Astrocyte (in vitro differentiated cells and primary cell): ENCODE measurements around the gene TTYH1. TPM values are rescaled to one million over a fixed set of nuclear protein-coding genes. Genes with fewer than 3 reads are reported as not detected.

Experiments used
- DNase-seq: peaks from one replicate; pipeline ENCODE4 v3.0.0-alpha.2; 2010; ENCODE audit warnings: low read depth
- FAIRE-seq: peaks from 2 replicates; lab custom pipeline; 2011; peaks lifted over from hg19 to GRCh38; lab: Jason Lieb, UNC
- H2AFZ ChIP-seq: 2 replicates; pipeline ENCODE4 v1.6.0; 2012; ENCODE audit warnings: low read depth, low read length, inconsistent platforms
- H3K27ac ChIP-seq: 2 replicates; pipeline ENCODE4 v1.5.1; 2011; ENCODE audit warnings: low read depth, low read length, inconsistent platforms
- H3K27me3 ChIP-seq: 2 replicates; pipeline ENCODE4 v1.6.0; 2011; ENCODE audit warnings: low read length, inconsistent platforms; ENCODE audit not compliant: insufficient read depth
- H3K36me3 ChIP-seq: 2 replicates; pipeline ENCODE4 v1.5.1; 2011; ENCODE audit warnings: low read length, inconsistent platforms; ENCODE audit not compliant: insufficient read depth
- H3K4me1 ChIP-seq: 2 replicates; pipeline ENCODE4 v1.5.1; 2011; ENCODE audit warnings: low read length, inconsistent platforms; ENCODE audit not compliant: insufficient read depth
- H3K4me2 ChIP-seq: 2 replicates; pipeline ENCODE4 v1.6.0; 2012; ENCODE audit warnings: low read length, inconsistent platforms
- H3K4me3 ChIP-seq: 2 replicates; pipeline ENCODE4 v1.5.1; 2011; ENCODE audit warnings: low read depth, mild to moderate bottlenecking, low read length, inconsistent platforms; ENCODE audit not compliant: insufficient read depth
- H3K79me2 ChIP-seq: 2 replicates; pipeline ENCODE4 v1.6.0; 2012; ENCODE audit warnings: mild to moderate bottlenecking, low read length, inconsistent platforms; ENCODE audit not compliant: insufficient read depth
- H3K9ac ChIP-seq: 2 replicates; pipeline ENCODE4 v1.6.0; 2012; ENCODE audit warnings: mild to moderate bottlenecking, low read length, inconsistent platforms
- H3K9me3 ChIP-seq: 2 replicates; pipeline ENCODE4 v1.5.1; 2012; ENCODE audit warnings: low read depth, mild to moderate bottlenecking, low read length, inconsistent platforms; ENCODE audit not compliant: insufficient read depth
- H4K20me1 ChIP-seq: 2 replicates; pipeline ENCODE4 v1.6.0; 2012; ENCODE audit warnings: low read length, inconsistent platforms; ENCODE audit not compliant: insufficient read depth
- H3K27ac Mint-ChIP-seq: one replicate; pipeline ENCODE4 v1.8.0; 2021; ENCODE audit warnings: mild to moderate bottlenecking, mixed read lengths; ENCODE audit not compliant: unreplicated experiment
- H3K27me3 Mint-ChIP-seq: one replicate; pipeline ENCODE4 v1.8.0; 2021; ENCODE audit warnings: low read depth, mixed read lengths; ENCODE audit not compliant: unreplicated experiment
- H3K36me3 Mint-ChIP-seq: one replicate; pipeline ENCODE4 v1.8.0; 2021; ENCODE audit warnings: low read depth, mixed read lengths; ENCODE audit not compliant: unreplicated experiment
- H3K4me1 Mint-ChIP-seq: one replicate; pipeline ENCODE4 v1.8.0; 2021; ENCODE audit warnings: low read depth, mixed read lengths; ENCODE audit not compliant: unreplicated experiment
- H3K4me3 Mint-ChIP-seq: one replicate; pipeline ENCODE4 v1.8.0; 2021; ENCODE audit warnings: mild to moderate bottlenecking, moderate library complexity, mixed read lengths; ENCODE audit not compliant: unreplicated experiment
- H3K9me3 Mint-ChIP-seq: one replicate; pipeline ENCODE4 v1.8.0; 2021; ENCODE audit warnings: mild to moderate bottlenecking, mixed read lengths; ENCODE audit not compliant: unreplicated experiment
- EZH2 ChIP-seq: IDR thresholded peaks from 2 replicates; pipeline ENCODE4 v1.6.1; 2012; ENCODE audit warnings: mild to moderate bottlenecking, low read length, inconsistent platforms; ENCODE audit not compliant: insufficient read depth
- total RNA-seq: library from RNA; stranded (reverse); gene quantifications from 2 replicates; pipeline ENCODE4 v1.2.1, GENCODE V29; 2021
- TF ChIP-seq, protein P1 (sequence below): IDR thresholded peaks from 2 replicates; pipeline ENCODE4 v1.5.1; 2011; ENCODE audit warnings: low read depth, mild to moderate bottlenecking, inconsistent platforms, low read length, moderate library complexity; ENCODE audit not compliant: insufficient read depth

TTYH1 gene
- total RNA-seq, 1 donor from 2014 or later, result 8.4 TPM

DNA sequence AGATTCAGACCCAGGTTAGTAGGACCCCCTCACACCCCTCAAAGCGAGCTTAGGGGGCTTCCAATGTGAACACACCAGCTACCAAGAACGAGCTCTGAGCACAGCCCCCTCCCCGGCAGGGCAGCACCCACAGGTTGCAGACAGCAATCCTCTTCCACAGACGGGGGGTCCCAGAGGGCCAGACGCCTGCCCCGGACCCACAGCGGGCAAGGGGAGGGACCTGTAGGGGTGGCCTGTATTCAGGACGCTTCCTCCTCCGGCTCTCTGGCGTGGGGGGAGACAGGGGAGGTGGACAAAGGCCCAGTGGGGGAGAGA lies 4.8 kb downstream of the TTYH1 start:
- FAIRE-seq, result no peak
- H3K4me2 ChIP-seq, result peak overlapping the region; percentile 5

DNA sequence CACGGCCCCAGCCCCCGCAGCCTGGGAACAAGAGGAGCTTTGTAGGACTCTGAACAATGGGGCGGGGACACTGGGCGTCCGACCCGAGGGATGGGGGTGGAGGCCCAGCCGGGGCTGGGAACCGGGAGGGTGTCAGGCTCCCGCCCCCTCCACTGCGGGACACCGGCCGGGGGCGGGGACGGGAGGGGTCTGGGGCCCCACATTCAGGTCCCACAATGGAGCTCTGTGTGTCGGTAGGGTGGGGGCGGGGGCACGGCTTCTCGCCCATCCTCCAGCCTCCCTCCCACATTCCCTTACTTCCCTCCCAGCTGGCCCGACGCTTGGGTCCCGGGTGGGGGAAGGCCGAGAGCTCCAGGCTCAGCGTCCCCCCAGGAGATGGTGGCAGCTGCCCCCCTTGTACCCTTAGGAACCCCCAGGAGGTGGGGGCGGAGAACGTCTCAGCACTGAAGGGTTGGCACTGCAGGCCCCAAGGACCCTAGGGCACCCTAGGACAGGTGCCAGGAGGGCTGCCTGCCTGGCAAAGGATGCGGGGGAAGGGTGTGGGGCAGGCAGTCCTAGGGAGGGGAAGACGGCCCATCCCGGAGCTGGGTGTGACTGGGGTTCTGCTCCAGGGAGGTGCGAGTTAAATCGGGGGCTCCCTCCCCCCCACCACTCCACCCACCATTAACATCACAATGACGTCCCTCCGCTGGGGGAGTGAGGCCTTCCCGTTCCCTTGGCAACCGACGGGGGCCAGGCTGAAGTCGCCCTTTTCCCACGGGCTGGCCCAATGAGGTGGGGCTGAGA lies 5.3 kb downstream of the TTYH1 start:
- Histone ChIP-seq H3K4me1 (no peaks in the 10 kb centered on the region), H3K27me3 (peaks cover 34% of the 10 kb centered on the region), H3K79me2 (no peaks in the 10 kb centered on the region), H3K4me3 (no peak overlapping the region), H3K36me3 (no peaks in the 10 kb centered on the region), H3K4me2 (peak overlapping the region; percentile 11), H3K9ac (no peak overlapping the region), H2AFZ (peak overlapping the region; percentile 10), H3K27ac (no peak overlapping the region), H3K9me3 (no peaks in the 10 kb centered on the region), H4K20me1 (no peaks in the 10 kb centered on the region)
- peak overlapping the region; percentile 83 for H3K27ac Mint-ChIP-seq
- H3K4me1 Mint-ChIP-seq, result peaks cover 12% of the 10 kb centered on the region
- no peaks in the 10 kb centered on the region for H3K9me3 Mint-ChIP-seq
- H3K36me3 Mint-ChIP-seq, result no peaks in the 10 kb centered on the region
- no peak overlapping the region for H3K4me3 Mint-ChIP-seq
- TF ChIP-seq EZH2, result peak; percentile 58
- TF ChIP-seq, protein P1, sequence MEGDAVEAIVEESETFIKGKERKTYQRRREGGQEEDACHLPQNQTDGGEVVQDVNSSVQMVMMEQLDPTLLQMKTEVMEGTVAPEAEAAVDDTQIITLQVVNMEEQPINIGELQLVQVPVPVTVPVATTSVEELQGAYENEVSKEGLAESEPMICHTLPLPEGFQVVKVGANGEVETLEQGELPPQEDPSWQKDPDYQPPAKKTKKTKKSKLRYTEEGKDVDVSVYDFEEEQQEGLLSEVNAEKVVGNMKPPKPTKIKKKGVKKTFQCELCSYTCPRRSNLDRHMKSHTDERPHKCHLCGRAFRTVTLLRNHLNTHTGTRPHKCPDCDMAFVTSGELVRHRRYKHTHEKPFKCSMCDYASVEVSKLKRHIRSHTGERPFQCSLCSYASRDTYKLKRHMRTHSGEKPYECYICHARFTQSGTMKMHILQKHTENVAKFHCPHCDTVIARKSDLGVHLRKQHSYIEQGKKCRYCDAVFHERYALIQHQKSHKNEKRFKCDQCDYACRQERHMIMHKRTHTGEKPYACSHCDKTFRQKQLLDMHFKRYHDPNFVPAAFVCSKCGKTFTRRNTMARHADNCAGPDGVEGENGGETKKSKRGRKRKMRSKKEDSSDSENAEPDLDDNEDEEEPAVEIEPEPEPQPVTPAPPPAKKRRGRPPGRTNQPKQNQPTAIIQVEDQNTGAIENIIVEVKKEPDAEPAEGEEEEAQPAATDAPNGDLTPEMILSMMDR, result no peak
- FAIRE-seq, result no peak
- no peak for DNase-seq
- peaks cover 8% of the 10 kb centered on the region for H3K27me3 Mint-ChIP-seq

More for the DNA sequence above, 4.8 kb downstream of the TTYH1 start:
- H3K79me2 ChIP-seq, result no peaks in the 10 kb centered on the region
- H3K4me3 ChIP-seq, result no peak overlapping the region
- H3K4me1 ChIP-seq, result no peaks in the 10 kb centered on the region
- H3K27ac ChIP-seq, result no peak overlapping the region
- Mint-ChIP-seq H3K9me3 (no peaks in the 10 kb centered on the region), H3K4me1 (peaks cover 12% of the 10 kb centered on the region), H3K4me3 (peak overlapping the region; percentile 56), H3K36me3 (no peaks in the 10 kb centered on the region), H3K27me3 (peaks cover 8% of the 10 kb centered on the region), H3K27ac (peak overlapping the region; percentile 83)
- TF ChIP-seq EZH2, result no peak
- TF ChIP-seq, protein P1, result no peak
- no peak overlapping the region for H2AFZ ChIP-seq
- no peaks in the 10 kb centered on the region for H3K9me3 ChIP-seq
- no peak for DNase-seq
- no peaks in the 10 kb centered on the region for H4K20me1 ChIP-seq
- H3K9ac ChIP-seq, result no peak overlapping the region
- H3K36me3 ChIP-seq, result no peaks in the 10 kb centered on the region
- H3K27me3 ChIP-seq, result peaks cover 35% of the 10 kb centered on the region

DNA sequence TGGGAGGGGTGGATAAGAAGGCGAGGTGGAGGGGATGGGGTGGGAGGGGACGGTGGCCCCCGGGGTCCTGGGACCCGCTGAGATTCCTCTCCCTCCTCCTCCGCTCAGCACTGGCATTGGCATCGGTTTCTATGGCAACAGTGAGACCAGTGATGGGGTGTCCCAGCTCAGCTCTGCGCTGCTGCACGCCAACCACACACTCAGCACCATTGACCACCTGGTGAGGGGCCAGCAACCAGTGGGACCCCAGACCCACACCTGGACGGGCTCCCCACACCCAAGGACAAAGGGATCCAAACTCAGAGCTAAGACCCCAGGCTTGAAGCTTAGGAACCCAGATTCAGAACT lies 5.9 kb downstream of the TTYH1 start:
- H3K4me2 ChIP-seq, result no peak overlapping the region
- H3K27ac Mint-ChIP-seq, result peak overlapping the region; percentile 62
- H3K79me2 ChIP-seq, result no peaks in the 10 kb centered on the region
- H3K36me3 Mint-ChIP-seq, result no peaks in the 10 kb centered on the region
- no peaks in the 10 kb centered on the region for H3K9me3 Mint-ChIP-seq
- no peak overlapping the region for H3K4me3 ChIP-seq
- FAIRE-seq (no peak), DNase-seq (no peak)
- no peak overlapping the region for H3K4me3 Mint-ChIP-seq
- H3K4me1 ChIP-seq, result no peaks in the 10 kb centered on the region
- no peak overlapping the region for H3K9ac ChIP-seq
- peaks cover 5% of the 10 kb centered on the region for H3K27me3 Mint-ChIP-seq
- H3K36me3 ChIP-seq, result no peaks in the 10 kb centered on the region
- H3K27ac ChIP-seq, result no peak overlapping the region
- peaks cover 34% of the 10 kb centered on the region for H3K27me3 ChIP-seq
- TF ChIP-seq, protein P1, result no peak
- TF ChIP-seq EZH2, result no peak
- no peak overlapping the region for H2AFZ ChIP-seq
- H3K4me1 Mint-ChIP-seq, result peaks cover 13% of the 10 kb centered on the region
- H3K9me3 ChIP-seq, result no peaks in the 10 kb centered on the region
- H4K20me1 ChIP-seq, result no peaks in the 10 kb centered on the region
